ENCODE results near the gene ARHGEF4. TPM values are rescaled to one million over a fixed set of nuclear protein-coding genes. Genes with fewer than 3 reads are reported as not detected.
A peak's percentile ranks its signal among the peaks of the same experiment; 100 is the strongest.

The ARHGEF4 gene
- total and polyA plus RNA-seq, 7 experiments from 2014 or later, result 2.0 to 4.4 (median 3.0) TPM; not detected in 1

DNA sequence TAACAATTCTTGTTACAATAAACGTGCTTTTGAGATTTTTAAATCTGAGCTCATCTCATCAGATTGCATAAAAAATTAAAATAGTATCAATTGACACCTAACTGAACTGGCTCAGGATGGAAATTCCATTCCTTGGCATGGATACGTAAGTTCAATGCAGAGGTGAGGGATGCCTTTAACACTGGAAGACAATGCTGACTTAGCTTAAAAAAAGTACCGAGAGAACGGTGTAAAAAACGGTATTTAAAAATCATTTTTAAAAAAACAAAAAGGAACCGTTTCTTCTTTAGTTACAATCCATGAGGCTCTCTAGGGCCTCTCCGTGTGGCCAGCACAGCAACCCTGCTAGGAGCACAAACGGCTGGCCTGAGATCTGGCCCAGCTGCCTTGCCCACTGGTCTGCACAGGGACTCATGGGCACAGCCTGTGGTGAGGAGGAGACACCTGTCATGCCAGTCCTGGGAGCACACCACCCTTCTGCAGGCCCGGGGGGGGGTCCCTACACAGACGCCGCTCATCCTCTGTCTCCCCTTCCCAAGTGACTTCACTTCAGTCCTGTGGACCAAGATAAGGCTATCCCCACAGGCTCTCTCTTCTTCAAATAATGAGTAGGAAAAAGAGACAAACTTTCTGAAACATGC is 211.3 kb downstream of the ARHGEF4 start:
- POLR2A ChIA-PET, result no interaction called here
- H3K36me3 Mint-ChIP-seq, result peaks cover 12 to 38% (median 22%) of the 10 kb centered on the region in 5 donors
- Histone ChIP-seq H3K27ac (ENCODE audit: low read depth, low read length) (no peak overlapping the region), H3K4me3 (ENCODE audit: low read length) (no peak overlapping the region), H3K9me3 (ENCODE audit: control insufficient read depth in 2 of 3, low read length in 3 of 3) (no peaks in the 10 kb centered on the region), H3K4me1 (ENCODE audit: control insufficient read depth in 2 of 2, insufficient read depth in 2 of 2, low read length in 2 of 2) (no peaks in the 10 kb centered on the region), H3K27me3 (ENCODE audit: control insufficient read depth in 2 of 2, insufficient read depth in 2 of 2, low read length in 2 of 2) (no peaks in the 10 kb centered on the region), H3K36me3 (ENCODE audit: control insufficient read depth in 2 of 3, insufficient read depth in 3 of 3, low read length in 3 of 3) (peaks cover 9 to 69% (median 14%) of the 10 kb centered on the region in 3 experiments)
- no peaks in the 10 kb centered on the region for H3K27me3 Mint-ChIP-seq
- DNase-seq (no peak), ATAC-seq (no peak)
- intact Hi-C loops (cut with micrococcal nuclease), result no loop called here
- CTCF ChIA-PET, result no interaction called here
- H3K4me1 Mint-ChIP-seq, result no peaks in the 10 kb centered on the region
- no peaks in the 10 kb centered on the region for H3K9me3 Mint-ChIP-seq
- peak overlapping the region in 4 of 9 donors; percentile 24 to 67 (median 49) for H3K27ac Mint-ChIP-seq
- no peak overlapping the region for H3K4me3 Mint-ChIP-seq

DNA sequence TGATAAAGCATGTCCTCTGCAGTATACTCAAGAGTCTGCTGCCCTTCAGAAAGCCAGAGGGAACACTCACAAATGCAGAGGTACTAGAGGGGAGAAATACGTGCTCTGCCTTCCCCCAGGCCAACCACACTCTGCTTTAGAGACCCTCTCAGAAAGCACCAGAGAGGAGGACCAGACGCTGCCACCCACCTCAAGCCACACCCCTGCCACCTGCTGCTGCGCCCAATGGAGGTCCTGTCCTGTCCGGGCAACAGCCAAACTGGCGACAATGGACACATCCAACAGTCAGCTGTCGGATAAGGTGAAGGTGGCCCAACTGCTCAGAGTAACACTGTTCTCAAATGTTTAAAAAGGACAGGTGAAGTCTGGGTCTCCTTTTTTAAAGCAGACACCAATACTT is 211.9 kb downstream of the ARHGEF4 start:
- Histone ChIP-seq H3K4me1 (ENCODE audit: control insufficient read depth in 2 of 2, insufficient read depth in 2 of 2, low read length in 2 of 2) (no peaks in the 10 kb centered on the region), H3K4me3 (ENCODE audit: low read length) (no peak overlapping the region), H3K36me3 (ENCODE audit: control insufficient read depth in 2 of 3, insufficient read depth in 3 of 3, low read length in 3 of 3) (peaks cover 9 to 75% (median 14%) of the 10 kb centered on the region in 3 experiments), H3K27ac (ENCODE audit: low read depth, low read length) (no peak overlapping the region), H3K9me3 (ENCODE audit: control insufficient read depth in 2 of 3, low read length in 3 of 3) (no peaks in the 10 kb centered on the region), H3K27me3 (ENCODE audit: control insufficient read depth in 2 of 2, insufficient read depth in 2 of 2, low read length in 2 of 2) (no peaks in the 10 kb centered on the region)
- POLR2A ChIA-PET, result no interaction called here
- Mint-ChIP-seq H3K9me3 (no peaks in the 10 kb centered on the region), H3K4me1 (no peaks in the 10 kb centered on the region), H3K27me3 (no peaks in the 10 kb centered on the region), H3K36me3 (peaks cover 12 to 43% (median 25%) of the 10 kb centered on the region in 5 donors), H3K27ac (peak overlapping the region in 3 of 9 donors; percentile 46 to 67 (median 52)), H3K4me3 (no peak overlapping the region)
- DNase-seq (no peak), ATAC-seq (no peak)
- intact Hi-C loops (cut with micrococcal nuclease), result no loop called here
- CTCF ChIA-PET, result no interaction called here

- ATAC-seq, result no peak
- H3K4me3 Mint-ChIP-seq, result no peak overlapping the region
- Histone ChIP-seq H3K36me3 (ENCODE audit: control insufficient read depth in 2 of 3, insufficient read depth in 3 of 3, low read length in 3 of 3) (peaks cover 9 to 78% (median 14%) of the 10 kb centered on the region in 3 experiments), H3K4me1 (ENCODE audit: control insufficient read depth in 2 of 2, insufficient read depth in 2 of 2, low read length in 2 of 2) (no peaks in the 10 kb centered on the region), H3K27me3 (ENCODE audit: control insufficient read depth in 2 of 2, insufficient read depth in 2 of 2, low read length in 2 of 2) (no peaks in the 10 kb centered on the region), H3K4me3 (ENCODE audit: low read length) (no peak overlapping the region), H3K9me3 (ENCODE audit: control insufficient read depth in 2 of 3, low read length in 3 of 3) (no peaks in the 10 kb centered on the region), H3K27ac (ENCODE audit: low read depth, low read length) (no peak overlapping the region)
- H3K9me3 Mint-ChIP-seq, result no peaks in the 10 kb centered on the region
- ChIA-PET CTCF (no interaction called here), POLR2A (no interaction called here)
- H3K27me3 Mint-ChIP-seq, result no peaks in the 10 kb centered on the region
- H3K27ac Mint-ChIP-seq, result peak overlapping the region in 1 of 9 donors; percentile 11
- H3K36me3 Mint-ChIP-seq, result peaks cover 12 to 44% (median 25%) of the 10 kb centered on the region in 5 donors
- DNase-seq, result no peak
- intact Hi-C loops (cut with micrococcal nuclease), result no loop called here
- H3K4me1 Mint-ChIP-seq, result no peaks in the 10 kb centered on the region
These were observed 212.5 kb downstream of the ARHGEF4 start for GRCh38 chr2:131049150-131049718.

DNA sequence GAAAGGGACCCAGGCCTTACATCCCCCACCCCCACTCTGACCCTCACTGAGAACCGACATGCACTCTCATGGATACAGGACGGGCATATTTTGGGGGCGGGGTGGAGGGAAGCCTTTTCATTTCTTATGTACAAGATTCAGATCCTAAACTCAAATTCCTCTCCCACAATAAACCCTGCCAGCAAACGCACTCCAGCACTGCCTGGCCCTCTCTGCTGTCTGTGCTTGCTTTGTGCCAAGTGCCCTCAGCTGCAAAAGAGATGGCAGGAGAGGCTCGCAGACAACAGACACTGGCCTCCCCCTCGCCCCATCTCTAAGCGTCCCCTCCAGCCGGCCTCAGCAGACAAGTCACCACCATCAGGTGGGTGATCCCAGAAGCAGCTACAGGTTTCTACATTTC is 214.2 kb downstream of the ARHGEF4 start:
- H3K27ac ChIP-seq (ENCODE audit: low read depth, low read length), result no peak overlapping the region
- Mint-ChIP-seq H3K36me3 (peaks cover 12 to 55% (median 25%) of the 10 kb centered on the region in 5 donors), H3K4me3 (peak overlapping the region in 1 of 10 donors; percentile 56), H3K4me1 (peaks cover 0 to 1% (median under 1%) of the 10 kb centered on the region in 7 donors), H3K27ac (peak overlapping the region in 2 of 9 donors; percentile 18 to 32), H3K27me3 (no peaks in the 10 kb centered on the region), H3K9me3 (no peaks in the 10 kb centered on the region)
- H3K27me3 ChIP-seq (ENCODE audit: control insufficient read depth in 2 of 2, insufficient read depth in 2 of 2, low read length in 2 of 2), result no peaks in the 10 kb centered on the region
- no peak overlapping the region for H3K4me3 ChIP-seq (ENCODE audit: low read length)
- ATAC-seq, result no peak
- ChIA-PET CTCF (no interaction called here), POLR2A (no interaction called here)
- no peak for DNase-seq
- intact Hi-C loops (cut with micrococcal nuclease), result no loop called here
- peaks cover 9 to 95% (median 14%) of the 10 kb centered on the region in 3 experiments for H3K36me3 ChIP-seq (ENCODE audit: control insufficient read depth in 2 of 3, insufficient read depth in 3 of 3, low read length in 3 of 3)
- H3K4me1 ChIP-seq (ENCODE audit: control insufficient read depth in 2 of 2, insufficient read depth in 2 of 2, low read length in 2 of 2), result no peaks in the 10 kb centered on the region
- no peaks in the 10 kb centered on the region for H3K9me3 ChIP-seq (ENCODE audit: control insufficient read depth in 2 of 3, low read length in 3 of 3)

GRCh38 chr2:131052741-131053263 is 216.1 kb downstream of the ARHGEF4 start:
- peak overlapping the region in 4 of 9 donors; percentile 10 to 76 (median 50) for H3K27ac Mint-ChIP-seq
- H3K36me3 ChIP-seq (ENCODE audit: control insufficient read depth in 2 of 3, insufficient read depth in 3 of 3, low read length in 3 of 3), result peaks cover 9 to 83% (median 14%) of the 10 kb centered on the region in 3 experiments
- DNase-seq (no peak), ATAC-seq (no peak)
- H3K9me3 Mint-ChIP-seq, result no peaks in the 10 kb centered on the region
- no peak overlapping the region for H3K4me3 Mint-ChIP-seq
- no peak overlapping the region for H3K27ac ChIP-seq (ENCODE audit: low read depth, low read length)
- H3K4me1 ChIP-seq (ENCODE audit: control insufficient read depth in 2 of 2, insufficient read depth in 2 of 2, low read length in 2 of 2), result no peaks in the 10 kb centered on the region
- no peak overlapping the region for H3K4me3 ChIP-seq (ENCODE audit: low read length)
- H3K4me1 Mint-ChIP-seq, result peaks cover 0 to 16% (median 13%) of the 10 kb centered on the region in 7 donors
- no peaks in the 10 kb centered on the region for H3K27me3 Mint-ChIP-seq
- intact Hi-C loops (cut with micrococcal nuclease), result no loop called here
- ChIA-PET POLR2A (interaction anchor here (1.2 kb wide), 1 partner anchor 28 kb away, joined by 3 read pairs; no protein-coding TSS in a partner anchor), CTCF (no interaction called here)
- H3K36me3 Mint-ChIP-seq, result peaks cover 12 to 59% (median 25%) of the 10 kb centered on the region in 5 donors
- H3K27me3 ChIP-seq (ENCODE audit: control insufficient read depth in 2 of 2, insufficient read depth in 2 of 2, low read length in 2 of 2), result no peaks in the 10 kb centered on the region
- H3K9me3 ChIP-seq (ENCODE audit: control insufficient read depth in 2 of 3, low read length in 3 of 3), result no peaks in the 10 kb centered on the region

DNA sequence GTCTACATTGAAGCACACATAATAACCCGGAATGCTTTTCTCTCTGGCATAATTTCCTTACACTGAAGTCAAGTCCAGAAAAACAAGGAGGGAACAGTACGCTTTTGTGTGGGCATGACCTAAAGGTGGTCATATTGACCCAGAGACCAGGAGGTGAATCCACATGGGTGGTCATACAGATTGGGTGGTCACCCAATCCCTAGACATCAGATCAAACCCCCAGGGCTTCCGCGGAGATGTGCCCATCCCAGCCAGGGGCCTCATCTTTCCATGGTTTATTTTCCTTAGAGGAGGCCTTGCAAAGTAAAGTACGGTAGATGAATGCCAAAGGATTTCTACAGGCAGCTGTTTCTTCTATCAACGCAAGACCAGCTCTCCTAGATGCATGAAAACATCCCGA is 217.8 kb downstream of the ARHGEF4 start:
- intact Hi-C loops (cut with micrococcal nuclease), result no loop called here
- CTCF ChIA-PET, result no interaction called here

More for the DNA sequence above, 217.8 kb downstream of the ARHGEF4 start:
- no peak for ATAC-seq
- POLR2A ChIA-PET, result no interaction called here
- DNase-seq, result no peak
- Mint-ChIP-seq H3K27ac (peak overlapping the region in 3 of 9 donors; percentile 12 to 70 (median 63)), H3K4me3 (no peak overlapping the region), H3K9me3 (no peaks in the 10 kb centered on the region), H3K4me1 (peaks cover 4 to 28% (median 24%) of the 10 kb centered on the region in 7 donors), H3K27me3 (no peaks in the 10 kb centered on the region), H3K36me3 (peaks cover 12 to 60% (median 28%) of the 10 kb centered on the region in 5 donors)
- no peaks in the 10 kb centered on the region for H3K4me1 ChIP-seq (ENCODE audit: control insufficient read depth in 2 of 2, insufficient read depth in 2 of 2, low read length in 2 of 2)
- no peaks in the 10 kb centered on the region for H3K27me3 ChIP-seq (ENCODE audit: control insufficient read depth in 2 of 2, insufficient read depth in 2 of 2, low read length in 2 of 2)
- H3K36me3 ChIP-seq (ENCODE audit: control insufficient read depth in 2 of 3, insufficient read depth in 3 of 3, low read length in 3 of 3), result peaks cover 9 to 73% (median 14%) of the 10 kb centered on the region in 3 experiments
- no peak overlapping the region for H3K27ac ChIP-seq (ENCODE audit: low read depth, low read length)
- H3K9me3 ChIP-seq (ENCODE audit: control insufficient read depth in 2 of 3, low read length in 3 of 3), result no peaks in the 10 kb centered on the region
- H3K4me3 ChIP-seq (ENCODE audit: low read length), result no peak overlapping the region
